ENCODE measurements around the gene DMD.

DNA sequence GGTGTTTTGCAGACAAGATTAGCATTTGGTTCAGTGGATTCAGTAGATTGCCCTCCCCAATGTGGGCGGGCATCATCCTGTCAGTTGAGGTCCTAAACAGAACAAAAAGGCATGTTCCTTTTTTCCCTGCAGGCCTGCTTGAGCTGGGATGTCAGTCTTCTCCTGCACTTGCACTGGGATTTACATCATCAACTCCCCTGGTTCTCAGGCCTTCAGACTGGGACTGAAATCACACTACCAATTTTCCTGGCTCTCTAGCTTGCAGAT lies 1860.6 kb downstream of the DMD start:
- TF ChIP-seq CTCF (IDR thresholded peaks at IDR 0.05; ENCODE audit: poor library complexity, severe bottlenecking), result no peak
- TF ChIP-seq RAD21 (conservative IDR thresholded peaks at IDR 0.05), result no peak
- no peak for TF ChIP-seq POLR2AphosphoS5 (IDR thresholded peaks at IDR 0.05)
- TF ChIP-seq SMC3 (conservative IDR thresholded peaks at IDR 0.05; ENCODE audit: poor library complexity), result no peak
- TF ChIP-seq EZH2 (IDR thresholded peaks at IDR 0.05; ENCODE audit: borderline replicate concordance, insufficient read depth, low read length, poor library complexity, severe bottlenecking), result no peak
- TF ChIP-seq EP300 (conservative IDR thresholded peaks at IDR 0.05; ENCODE audit: poor library complexity, severe bottlenecking), result no peak
- no peak for TF ChIP-seq REST (IDR thresholded peaks at IDR 0.05; ENCODE audit: borderline replicate concordance)
